HepG2 (cell line): Measurements from ENCODE around the gene ITGA6. TPM values are rescaled to one million over a fixed set of nuclear protein-coding genes. Genes with fewer than 3 reads are reported as not detected.

Source experiments
- ATAC-seq: fragments of 200-7000 bp; cut with Tn5 transposase; 3 replicates; pipeline ENCODE4 v1.9.1; 2020; ENCODE audit warnings: mild to moderate bottlenecking, moderate library complexity
- BruUV-seq: library from RNA; stranded (reverse); fragments of 400-500 nt; replicated peaks from 2 replicates; lab custom pipeline; 2021; lab: Mats Ljungman, UMichigan
- CTCF ChIA-PET: fragments of 300-600 bp; formaldehyde crosslinking; extraction: SDS; loops from one replicate; lab custom pipeline; 2021; ENCODE audit warnings: low total read pairs, inconsistent platforms, low intra/inter-chr PET ratio; lab: Yijun Ruan, JAX
- POLR2A ChIA-PET: fragments of 350-600 bp; sonication (Branson Sonifier 250); formaldehyde crosslinking; loops from one replicate; lab custom pipeline; 2020; ENCODE audit warnings: antibody characterized with exemption, inconsistent platforms; lab: Yijun Ruan, JAX
- DNase-seq: peaks from one replicate; pipeline ENCODE4 v3.0.0-alpha.2; 2015; ENCODE audit warnings: low spot score
- FAIRE-seq: peaks from 3 replicates; lab custom pipeline; 2011; peaks lifted over from hg19 to GRCh38; lab: Jason Lieb, UNC
- H2AFZ ChIP-seq: one replicate; pipeline ENCODE4 v1.6.1; 2011; ENCODE audit warnings: low read length, inconsistent platforms
- H3K27ac ChIP-seq: fragments of 300-600 bp; 3 replicates; pipeline ENCODE4 v1.8.0; 2011; ENCODE audit warnings: mixed run types, mild to moderate bottlenecking, mixed read lengths, low read length, inconsistent platforms; ENCODE audit not compliant: insufficient read depth; ENCODE audit errors: extremely low read length
- H3K27me3 ChIP-seq, 2 experiments: fragments of 200-600 bp in 1 of 2; 2 replicates in 1 of 2; 3 replicates in 1 of 2; pipeline versions ENCODE4 v1.6.0 to v1.8.0; 2011; ENCODE audit warnings: low read length in 2 of 2, mild to moderate bottlenecking in 2 of 2, moderate library complexity in 2 of 2, inconsistent platforms in 1 of 2; ENCODE audit not compliant: insufficient read depth in 2 of 2, control insufficient read depth in 1 of 2
- H3K36me3 ChIP-seq, 2 experiments: fragments of 200-600 bp in 1 of 2; replicated peaks in 1 of 2; 2 replicates in 1 of 2; 3 replicates in 1 of 2; pipeline versions ENCODE4 v1.5.1 to v1.8.0; 2011; ENCODE audit warnings: low read length in 2 of 2, inconsistent platforms in 1 of 2; ENCODE audit not compliant: insufficient read depth in 2 of 2, control insufficient read depth in 1 of 2
- H3K4me1 ChIP-seq: 2 replicates; pipeline ENCODE4 v1.5.1; 2012; ENCODE audit warnings: low read length, inconsistent platforms; ENCODE audit not compliant: insufficient read depth
- H3K4me2 ChIP-seq: 2 replicates; pipeline ENCODE4 v1.6.0; 2011; ENCODE audit warnings: low read depth, low read length, inconsistent platforms
- H3K4me3 ChIP-seq, 3 experiments: fragments of 200-600 bp in 1 of 3; sonication (generic), shearing (Covaris generic) in 1 of 3; replicated peaks in 1 of 3; 2 replicates each; pipeline ENCODE4 v1.5.1; 2011 to 2016; ENCODE audit warnings: low read length in 3 of 3, inconsistent platforms in 2 of 3, low read depth in 2 of 3, mild to moderate bottlenecking in 2 of 3, control low read depth in 1 of 3, mixed read lengths in 1 of 3; ENCODE audit not compliant: insufficient read depth in 1 of 3
- H3K79me2 ChIP-seq: one replicate; pipeline ENCODE4 v1.6.1; 2011; ENCODE audit warnings: low read length, inconsistent platforms; ENCODE audit not compliant: insufficient read depth
- H3K9ac ChIP-seq: 2 replicates; pipeline ENCODE4 v1.6.0; 2011; ENCODE audit warnings: mild to moderate bottlenecking, low read depth, low read length, inconsistent platforms; ENCODE audit not compliant: insufficient read depth
- H3K9me3 ChIP-seq: 2 replicates; pipeline ENCODE4 v1.5.1; 2012; ENCODE audit warnings: mild to moderate bottlenecking, low read length
- H4K20me1 ChIP-seq: 2 replicates; pipeline ENCODE4 v1.6.0; 2011; ENCODE audit warnings: inconsistent platforms, mild to moderate bottlenecking, low read length, moderate library complexity; ENCODE audit not compliant: insufficient read depth
- GATAD1 ChIP-seq: IDR thresholded peaks from 2 replicates; pipeline ENCODE4 v1.6.1; 2016; ENCODE audit warnings: missing genetic modification reagents, missing compliant biosample characterization
- HHEX ChIP-seq: IDR thresholded peaks from 2 replicates; pipeline ENCODE4 v1.6.1; 2016; ENCODE audit warnings: control low read depth
- HIVEP1 ChIP-seq: sonication (generic); formaldehyde crosslinking; IDR thresholded peaks from 2 replicates; pipeline ENCODE4 v1.4.0; 2020; ENCODE audit warnings: mild to moderate bottlenecking, missing genetic modification reagents
- JARID2 ChIP-seq: sonication (generic); formaldehyde crosslinking; IDR thresholded peaks from 2 replicates; pipeline ENCODE4 v1.8.1; 2023; ENCODE audit warnings: missing genetic modification reagents, inconsistent platforms; ENCODE audit not compliant: insufficient replicate concordance
- PHF5A ChIP-seq: IDR thresholded peaks from one replicate; pipeline ENCODE4 v1.6.1; 2018; ENCODE audit warnings: low read depth, missing genetic modification reagents; ENCODE audit not compliant: unreplicated experiment
- SOX6 ChIP-seq, 2 experiments: fragments of 450-650 bp in 1 of 2; sonication (generic) in 1 of 2; formaldehyde crosslinking in 1 of 2; IDR thresholded peaks; 2 replicates each; pipeline versions ENCODE4 v1.4.0 to v1.6.1; 2017 to 2020; ENCODE audit warnings: antibody characterized with exemption in 1 of 2, mild to moderate bottlenecking in 1 of 2, missing genetic modification reagents in 1 of 2
- ZFP90 ChIP-seq: sonication (generic); formaldehyde crosslinking; IDR thresholded peaks from 2 replicates; pipeline ENCODE4 v1.8.0; 2022; ENCODE audit warnings: missing genetic modification reagents, mild to moderate bottlenecking, inconsistent platforms, borderline replicate concordance
- WGBS: methylation state at CpG from one replicate; pipeline ENCODE4 v1.1.6; 2017; ENCODE audit warnings: low lambda C conversion rate; 5-methylcytosine and 5-hydroxymethylcytosine counted together
- in situ Hi-C: cut with HindIII; loops from 2 replicates; pipeline ENCODE4 v1.10.0; 2017; ENCODE audit warnings: low pct_unique_long_range_greater_than_20kb; ENCODE audit not compliant: extremely low pct_ligation_motif_present
- intact Hi-C: fragments of 100-400 bp; cut with micrococcal nuclease; formaldehyde crosslinking; loops from one replicate; pipeline ENCODE4 v1.10.0; 2022; ENCODE audit not compliant: unreplicated experiment
- polyA plus RNA-seq, 8 experiments: library from polyadenylated mRNA; depleted of rRNA in 3 of 8; stranded (reverse) in 7 of 8; unstranded in 1 of 8; fragments of >200 nt; fragmentation: Illumina TruSeq in 4 of 8; extraction: Trizol in 4 of 8; gene quantifications; 2 replicates each; pipeline versions ENCODE4 v1.2.1 to v1.2.3, GENCODE V29; 2011 to 2016; ENCODE audit warnings: low read depth in 4 of 8, missing spikeins in 1 of 8, mixed read lengths in 1 of 8; ENCODE audit not compliant: insufficient read depth in 1 of 8
- total RNA-seq, 5 experiments: library from RNA; depleted of rRNA; stranded (reverse); fragments of >200 nt; fragmentation: Illumina TruSeq; extraction: Trizol; gene quantifications; 2 replicates each; pipeline ENCODE4 v1.2.3, GENCODE V29; 2016; ENCODE audit warnings: low read depth in 1 of 5
- TF ChIP-seq, protein P1 (sequence below): sonication (generic); formaldehyde crosslinking; IDR thresholded peaks from 2 replicates; pipeline ENCODE4 v1.4.0; 2020; ENCODE audit warnings: missing genetic modification reagents

ITGA6 gene
- total and polyA plus RNA-seq, 2 of the 13 experiments (the other 11 are each of a cell fraction or from before 2014, with no cell fraction given) = 24.0 to 92.5 TPM

GRCh38 chr2:172436889-172437288 lies 9.5 kb downstream of the ITGA6 start:
- H3K9me3 ChIP-seq = no peaks in the 10 kb centered on the region
- 88% methylated on average over 1 of the region's 1 CpG for WGBS
- ATAC-seq (no peak), DNase-seq (no peak), FAIRE-seq (no peak)
- BruUV-seq = no TSS peak
- no peaks in the 10 kb centered on the region for H3K27me3 ChIP-seq
- peaks cover 28% of the 10 kb centered on the region for H4K20me1 ChIP-seq
- no peak overlapping the region for H3K9ac ChIP-seq
- intact Hi-C loops = no loop called here
- H3K27ac ChIP-seq = no peak overlapping the region
- TF ChIP-seq JARID2 (CRISPR knock-in tag) (no peak), SOX6 (IDR thresholded peaks at IDR 0.05) (no peak), SOX6 (CRISPR knock-in tag; IDR thresholded peaks at IDR 0.05) (no peak), PHF5A (CRISPR knock-in tag) (no peak), ZFP90 (no peak), HHEX (CRISPR knock-in tag) (no peak), HIVEP1 (CRISPR knock-in tag) (no peak), GATAD1 (no peak)
- TF ChIP-seq, protein P1, sequence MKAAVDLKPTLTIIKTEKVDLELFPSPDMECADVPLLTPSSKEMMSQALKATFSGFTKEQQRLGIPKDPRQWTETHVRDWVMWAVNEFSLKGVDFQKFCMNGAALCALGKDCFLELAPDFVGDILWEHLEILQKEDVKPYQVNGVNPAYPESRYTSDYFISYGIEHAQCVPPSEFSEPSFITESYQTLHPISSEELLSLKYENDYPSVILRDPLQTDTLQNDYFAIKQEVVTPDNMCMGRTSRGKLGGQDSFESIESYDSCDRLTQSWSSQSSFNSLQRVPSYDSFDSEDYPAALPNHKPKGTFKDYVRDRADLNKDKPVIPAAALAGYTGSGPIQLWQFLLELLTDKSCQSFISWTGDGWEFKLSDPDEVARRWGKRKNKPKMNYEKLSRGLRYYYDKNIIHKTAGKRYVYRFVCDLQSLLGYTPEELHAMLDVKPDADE = no peak
- in situ Hi-C loops = no loop called here
- peaks cover 94% of the 10 kb centered on the region for H3K79me2 ChIP-seq
- H3K4me3 ChIP-seq = no peak overlapping the region
- peaks cover 0 to 3% of the 10 kb centered on the region in 2 experiments; a peak in 2 of 5 replicates for H3K36me3 ChIP-seq
- H3K4me2 ChIP-seq = no peak overlapping the region
- CTCF ChIA-PET = no interaction called here
- no peak overlapping the region for H2AFZ ChIP-seq
- H3K4me1 ChIP-seq = peaks cover 91% of the 10 kb centered on the region
- POLR2A ChIA-PET = no interaction called here
